HG02981 (cell line): ENCODE results near the gene BYSL.
A peak's percentile ranks its signal among the peaks of the same experiment; 100 is the strongest.

Source experiments
- ATAC-seq: cut with Tn5 transposase; IDR thresholded peaks from one replicate; pipeline ENCODE4 v1.9.1; 2021; ENCODE audit warnings: mild to moderate bottlenecking, moderate library complexity; ENCODE audit not compliant: unreplicated experiment

BYSL gene

GRCh38 chr6:41920921-41921711, at the start of gene BYSL, which contains the start of gene MED20:
Gene BYSL (plus strand): TSS chr6:41921499. CDS start chr6:41921563, 64 bp downstream.
Gene MED20 (minus strand): TSS chr6:41921139. CDS start chr6:41921018, 121 bp downstream.
- peak; percentile 81 for ATAC-seq

GRCh38 chr6:41871691-41872090, 49.6 kb upstream of the BYSL start:
- ATAC-seq = no peak

GRCh38 chr6:41872147-41872546, 49.2 kb upstream of the BYSL start:
- no peak for ATAC-seq

GRCh38 chr6:41874741-41875140, 46.6 kb upstream of the BYSL start:
- no peak for ATAC-seq

- no peak for ATAC-seq
These were observed 44.1 kb upstream of the BYSL start for GRCh38 chr6:41877051-41877680.

- ATAC-seq = no peak
These were observed 43.1 kb upstream of the BYSL start for GRCh38 chr6:41878246-41878645.

- ATAC-seq = no peak
These were observed 42.3 kb upstream of the BYSL start for GRCh38 chr6:41878961-41879405.

GRCh38 chr6:41881506-41881905, 39.8 kb upstream of the BYSL start:
- no peak for ATAC-seq

- ATAC-seq = no peak
These were observed 36.3 kb upstream of the BYSL start for GRCh38 chr6:41884957-41885356.

GRCh38 chr6:41885930-41886329, 35.4 kb upstream of the BYSL start:
- no peak for ATAC-seq

- ATAC-seq = no peak
These were observed 34.0 kb upstream of the BYSL start for GRCh38 chr6:41887331-41887751.

- ATAC-seq = no peak
These were observed 28.3 kb upstream of the BYSL start for GRCh38 chr6:41892921-41893564.

- ATAC-seq = peak; percentile 33
These were observed 26.7 kb upstream of the BYSL start for GRCh38 chr6:41894366-41895299.

GRCh38 chr6:41895300-41896233, 25.7 kb upstream of the BYSL start, which contains the start of gene USP49:
Gene USP49 (minus strand): TSS chr6:41895375. CDS start chr6:41806983, 88,392 bp downstream.
- peak; percentile 80 for ATAC-seq

- ATAC-seq = no peak
These were observed 25.0 kb upstream of the BYSL start for GRCh38 chr6:41896281-41896680.

GRCh38 chr6:41900861-41901260, 20.4 kb upstream of the BYSL start:
- no peak for ATAC-seq

GRCh38 chr6:41901882-41902519, 19.3 kb upstream of the BYSL start:
- ATAC-seq = no peak

- no peak for ATAC-seq
These were observed 11.6 kb upstream of the BYSL start for GRCh38 chr6:41909727-41910126.

GRCh38 chr6:41914343-41914742, 7.0 kb upstream of the BYSL start:
- no peak for ATAC-seq
